Nephron progenitor cell (in vitro differentiated cells): ENCODE results near the gene FBXL14.

Experiments used
- DNase-seq: peaks from one replicate; pipeline ENCODE4 v3.0.0; 2021
- H3K27ac Mint-ChIP-seq: 2 replicates; pipeline ENCODE4 v1.8.0; 2021; ENCODE audit warnings: mild to moderate bottlenecking, moderate library complexity, mixed read lengths
- H3K27me3 Mint-ChIP-seq: 2 replicates; pipeline ENCODE4 v1.8.0; 2021; ENCODE audit warnings: mild to moderate bottlenecking, low read depth, mixed read lengths; ENCODE audit not compliant: poor library complexity
- H3K36me3 Mint-ChIP-seq: 2 replicates; pipeline ENCODE4 v1.8.0; 2021; ENCODE audit warnings: low read depth, mixed read lengths
- H3K4me1 Mint-ChIP-seq: 2 replicates; pipeline ENCODE4 v1.8.0; 2021; ENCODE audit warnings: mixed read lengths
- H3K4me3 Mint-ChIP-seq: 2 replicates; pipeline ENCODE4 v1.8.0; 2021; ENCODE audit warnings: mild to moderate bottlenecking, moderate library complexity, mixed read lengths
- H3K9me3 Mint-ChIP-seq: 2 replicates; pipeline ENCODE4 v1.8.0; 2021; ENCODE audit warnings: mild to moderate bottlenecking, moderate library complexity, mixed read lengths
- CTCF ChIP-seq: fragments of 200-600 bp; sonication (generic); IDR thresholded peaks from 2 replicates; pipeline ENCODE4 v1.5.0; 2021; ENCODE audit warnings: antibody characterized with exemption

FBXL14 gene

GRCh38 chr12:1529228-1529861 is 65.0 kb downstream of the FBXL14 start:
- Mint-ChIP-seq H3K36me3 (peaks cover 7% of the 10 kb centered on the region), H3K4me3 (peak overlapping the region; percentile 91), H3K9me3 (no peaks in the 10 kb centered on the region), H3K4me1 (peaks cover 45% of the 10 kb centered on the region), H3K27ac (no peak overlapping the region), H3K27me3 (peaks cover 72% of the 10 kb centered on the region)
- no peak for TF ChIP-seq CTCF
- no peak for DNase-seq

- Mint-ChIP-seq H3K9me3 (no peaks in the 10 kb centered on the region), H3K4me1 (peaks cover 45% of the 10 kb centered on the region), H3K36me3 (peaks cover 7% of the 10 kb centered on the region), H3K27ac (no peak overlapping the region), H3K27me3 (peaks cover 76% of the 10 kb centered on the region), H3K4me3 (peak overlapping the region; percentile 8)
- no peak for TF ChIP-seq CTCF
- no peak for DNase-seq
These were observed 65.6 kb downstream of the FBXL14 start for GRCh38 chr12:1528791-1529190.

GRCh38 chr12:1527789-1528188 is 66.6 kb downstream of the FBXL14 start:
- no peak overlapping the region for H3K4me3 Mint-ChIP-seq
- peaks cover 7% of the 10 kb centered on the region for H3K36me3 Mint-ChIP-seq
- peaks cover 44% of the 10 kb centered on the region for H3K4me1 Mint-ChIP-seq
- H3K27ac Mint-ChIP-seq, result no peak overlapping the region
- no peak for DNase-seq
- no peaks in the 10 kb centered on the region for H3K9me3 Mint-ChIP-seq
- no peak for TF ChIP-seq CTCF
- peaks cover 74% of the 10 kb centered on the region for H3K27me3 Mint-ChIP-seq

GRCh38 chr12:1525858-1526257 is 68.5 kb downstream of the FBXL14 start:
- Mint-ChIP-seq H3K36me3 (no peaks in the 10 kb centered on the region), H3K9me3 (no peaks in the 10 kb centered on the region), H3K4me3 (no peak overlapping the region), H3K4me1 (peaks cover 34% of the 10 kb centered on the region), H3K27ac (no peak overlapping the region), H3K27me3 (peaks cover 58% of the 10 kb centered on the region)
- no peak for TF ChIP-seq CTCF
- no peak for DNase-seq

DNA sequence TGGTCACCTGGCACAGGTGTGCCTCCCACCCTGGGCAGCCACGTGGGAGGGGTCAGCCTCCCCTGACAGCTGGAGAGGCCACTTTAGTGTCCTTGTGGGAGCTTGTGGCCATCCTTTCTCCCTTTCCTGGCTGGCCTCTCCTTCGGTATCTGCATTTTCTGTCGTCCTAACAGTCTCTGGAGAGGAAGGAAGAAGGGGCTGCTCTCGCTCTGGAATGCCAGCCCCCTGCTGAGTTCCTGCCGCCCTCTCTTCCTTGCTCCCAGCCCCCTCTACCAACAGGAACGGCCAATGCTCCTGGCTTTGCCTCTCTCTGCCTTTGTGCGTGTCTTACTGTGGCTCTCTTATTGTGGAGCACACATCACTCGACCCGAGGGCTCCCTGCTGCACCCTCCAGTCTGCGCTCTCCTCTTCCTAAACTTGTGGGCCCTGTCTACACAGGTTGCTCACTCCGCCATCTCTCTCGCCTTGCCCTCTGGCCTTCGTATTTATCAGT is 70.8 kb downstream of the FBXL14 start:
- TF ChIP-seq CTCF, result no peak
- no peak for DNase-seq
- no peaks in the 10 kb centered on the region for H3K9me3 Mint-ChIP-seq
- peaks cover 57% of the 10 kb centered on the region for H3K27me3 Mint-ChIP-seq
- peaks cover 36% of the 10 kb centered on the region for H3K4me1 Mint-ChIP-seq
- no peaks in the 10 kb centered on the region for H3K36me3 Mint-ChIP-seq
- peak overlapping the region; percentile 1 for H3K27ac Mint-ChIP-seq
- peak overlapping the region; percentile 13 for H3K4me3 Mint-ChIP-seq

DNA sequence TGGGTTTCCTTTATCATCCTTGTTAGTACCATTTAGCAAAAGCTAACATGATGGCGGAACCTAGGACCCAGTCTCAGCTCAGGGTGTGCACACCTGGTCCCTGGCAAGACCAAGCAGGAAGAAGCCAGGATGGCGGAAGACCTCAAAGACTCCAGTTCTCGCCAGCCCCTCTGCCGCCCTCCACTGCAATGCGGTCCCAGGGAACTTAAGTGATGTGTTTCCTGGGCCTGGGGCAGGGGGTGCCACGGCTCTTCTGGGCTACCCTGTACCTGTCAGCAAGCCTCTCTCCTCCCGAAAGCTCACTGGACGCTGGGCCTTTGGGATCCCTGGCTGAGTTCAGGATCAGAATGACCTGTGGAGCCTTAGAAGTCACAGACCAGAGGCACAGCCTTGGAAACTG is 71.3 kb downstream of the FBXL14 start:
- H3K27ac Mint-ChIP-seq, result no peak overlapping the region
- no peak for DNase-seq
- H3K4me1 Mint-ChIP-seq, result peaks cover 40% of the 10 kb centered on the region
- no peaks in the 10 kb centered on the region for H3K36me3 Mint-ChIP-seq
- no peaks in the 10 kb centered on the region for H3K9me3 Mint-ChIP-seq
- peaks cover 54% of the 10 kb centered on the region for H3K27me3 Mint-ChIP-seq
- TF ChIP-seq CTCF, result no peak
- H3K4me3 Mint-ChIP-seq, result no peak overlapping the region
